GM21526 (cell line): ENCODE measurements around the gene SNURF.
"Not testable (repeated sequence)": the region's sequence is repeated elsewhere in the genome, so short reads cannot be mapped to it uniquely, and the experiment has no call there.

Experiments
- ATAC-seq: cut with Tn5 transposase; IDR thresholded peaks from one replicate; pipeline ENCODE4 v1.9.1; 2021; ENCODE audit warnings: moderate library complexity; ENCODE audit not compliant: unreplicated experiment, low FRiP score

SNURF gene

DNA sequence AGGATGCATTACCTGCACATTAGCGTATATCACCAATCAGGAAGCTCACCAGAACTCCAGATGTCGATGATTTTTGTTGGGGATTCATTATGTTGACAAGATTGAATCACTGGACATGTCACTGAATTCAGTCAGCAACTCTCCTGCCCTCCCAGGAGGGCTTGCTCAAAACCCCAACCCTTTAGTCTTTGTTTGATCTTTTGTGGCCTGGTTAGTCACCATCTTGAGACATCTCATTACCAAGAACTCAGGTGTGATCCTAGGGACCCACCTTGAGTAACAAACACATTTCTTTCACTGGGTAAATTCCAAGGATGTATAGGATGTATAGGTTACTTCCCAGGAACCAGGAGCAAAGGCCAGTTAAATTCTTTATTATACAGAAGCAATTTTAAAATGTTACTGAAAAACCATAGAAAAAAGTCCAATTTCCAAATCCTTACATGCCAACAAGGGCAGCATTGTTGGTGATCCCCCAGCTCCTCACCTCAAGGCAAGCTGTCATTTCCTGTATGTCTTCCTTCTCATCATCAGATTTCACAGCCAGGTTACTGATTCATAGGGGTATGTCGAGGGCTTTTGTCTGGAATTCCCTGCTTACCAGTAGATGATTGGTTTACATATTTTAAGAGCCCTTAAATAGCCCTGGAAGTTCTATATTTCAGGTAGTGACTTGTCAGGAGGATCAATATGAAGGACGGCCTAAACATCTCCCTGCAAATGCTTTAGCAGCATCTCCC is 11.7 kb downstream of the SNURF start:
- no peak for ATAC-seq

DNA sequence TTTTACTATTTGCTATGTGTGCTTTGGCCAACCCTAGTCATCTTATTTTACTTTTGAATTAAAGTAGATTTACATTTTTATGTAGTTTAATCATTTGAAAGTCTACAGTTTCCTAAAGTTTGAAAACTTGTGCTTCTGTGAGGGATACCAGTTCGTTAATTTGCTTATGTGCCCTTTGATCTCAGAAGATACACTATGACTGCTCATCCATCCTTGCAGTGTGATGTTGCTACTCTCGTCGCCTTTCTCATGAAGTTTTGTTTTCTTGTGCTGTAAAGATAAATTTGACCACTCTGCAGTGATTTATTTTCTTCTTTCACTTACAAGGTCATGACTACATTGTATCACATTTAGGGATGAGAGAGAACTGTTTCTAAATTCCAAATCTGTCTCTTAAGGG is 16.3 kb downstream of the SNURF start:
- no peak for ATAC-seq

DNA sequence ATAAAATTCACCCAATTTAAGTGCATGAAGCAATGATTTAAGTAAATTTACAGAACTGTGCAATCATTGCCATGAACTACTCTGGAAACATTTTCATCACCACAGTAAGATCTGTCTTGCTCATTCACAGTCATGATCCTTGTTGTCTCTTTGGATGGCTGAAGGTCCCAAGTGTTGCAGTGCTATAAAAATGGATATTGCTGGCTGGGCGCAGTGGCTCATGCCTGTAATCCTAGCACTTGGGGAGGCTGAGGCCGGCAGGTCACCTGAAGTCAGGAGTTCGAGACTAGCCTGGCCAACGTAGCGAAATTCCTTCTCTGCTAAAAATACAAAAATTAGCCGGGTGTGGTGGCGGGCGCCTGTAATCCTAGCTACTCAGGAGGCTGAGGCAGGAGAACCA is 17.0 kb downstream of the SNURF start:
- ATAC-seq, result no peak

GRCh38 chr15:24972707-24973106 is 17.9 kb downstream of the SNURF start:
- not testable (repeated sequence) for ATAC-seq

DNA sequence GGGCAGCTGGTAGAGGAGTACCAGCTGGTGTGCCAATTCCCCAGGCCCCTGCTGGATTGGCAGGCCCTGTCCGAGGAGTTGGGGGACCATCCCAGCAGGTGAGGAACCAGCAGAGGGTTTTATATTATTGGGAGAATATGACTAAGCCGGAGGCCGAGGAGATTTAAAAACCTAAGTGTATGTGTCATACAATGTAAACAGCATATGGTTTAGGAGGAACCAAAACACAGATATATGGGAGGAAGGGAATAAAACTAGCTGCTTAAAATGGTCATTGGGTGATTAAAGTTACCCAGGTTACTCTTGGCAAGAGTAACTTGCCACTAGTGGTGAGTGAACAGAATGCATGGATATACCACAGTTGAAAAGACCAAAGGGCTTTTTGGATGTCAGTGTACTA is 22.1 kb downstream of the SNURF start:
- no peak for ATAC-seq

- no peak for ATAC-seq
These were observed 22.9 kb downstream of the SNURF start for GRCh38 chr15:24977686-24978085.

- no peak for ATAC-seq
These were observed 30.4 kb downstream of the SNURF start for GRCh38 chr15:24985224-24985623.

DNA sequence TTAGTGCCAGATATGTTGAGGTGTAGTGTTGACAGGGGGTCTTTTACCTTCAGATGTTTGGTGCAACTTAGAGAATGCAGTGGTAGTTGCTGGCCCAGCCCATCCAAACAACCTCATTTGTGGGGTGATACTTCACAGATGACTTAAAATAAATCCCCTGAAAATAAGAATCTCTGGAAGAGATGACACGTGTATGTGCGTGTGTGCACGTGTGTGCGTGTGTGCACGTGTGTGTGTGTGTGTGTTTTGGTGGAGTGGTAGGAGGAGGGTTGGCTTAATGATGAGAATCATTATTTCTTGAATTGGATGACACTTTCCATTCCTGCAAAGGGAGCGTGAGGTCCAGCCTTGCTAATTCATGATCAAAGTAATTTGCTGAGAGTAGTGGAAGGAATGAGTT is 31.9 kb downstream of the SNURF start:
- ATAC-seq, result no peak
